Activated CD4-positive, alpha-beta T cell treated with anti-CD3 and anti-CD28 coated beads, Interleukin-2, amount 50 U/mL, for 4 hours (primary cell): ENCODE results near the gene CASR.

Source experiments
- DNase-seq, 2 experiments: peaks; one replicate each; pipeline ENCODE4 v3.0.0-alpha.2; 2020

The CASR gene

GRCh38 chr3:122258757-122259371 lies 75.4 kb downstream of the CASR start:
- peak; percentile 24 to 42 for DNase-seq

DNA sequence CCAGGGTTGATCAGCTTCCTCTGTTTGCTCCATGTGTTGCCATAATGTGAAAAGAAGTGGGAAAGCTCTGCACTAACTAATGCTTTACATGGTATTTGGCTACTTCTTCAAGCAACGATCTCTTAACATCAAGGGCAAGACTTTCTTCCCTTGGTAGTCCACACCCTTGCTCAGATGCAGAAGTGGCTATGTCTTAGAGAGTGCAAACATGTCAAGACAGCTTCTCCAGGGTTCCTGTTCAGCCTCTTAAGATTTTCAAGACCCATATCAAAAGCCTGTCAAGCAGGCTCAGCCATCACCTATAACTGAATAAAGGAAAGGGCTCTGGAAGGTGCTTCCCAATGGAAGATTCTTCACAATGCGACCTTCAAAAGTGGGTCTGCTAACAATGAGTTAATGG lies 76.7 kb downstream of the CASR start:
- no peak for DNase-seq

- no peak for DNase-seq
These were observed 79.6 kb downstream of the CASR start for GRCh38 chr3:122263058-122263457.

DNA sequence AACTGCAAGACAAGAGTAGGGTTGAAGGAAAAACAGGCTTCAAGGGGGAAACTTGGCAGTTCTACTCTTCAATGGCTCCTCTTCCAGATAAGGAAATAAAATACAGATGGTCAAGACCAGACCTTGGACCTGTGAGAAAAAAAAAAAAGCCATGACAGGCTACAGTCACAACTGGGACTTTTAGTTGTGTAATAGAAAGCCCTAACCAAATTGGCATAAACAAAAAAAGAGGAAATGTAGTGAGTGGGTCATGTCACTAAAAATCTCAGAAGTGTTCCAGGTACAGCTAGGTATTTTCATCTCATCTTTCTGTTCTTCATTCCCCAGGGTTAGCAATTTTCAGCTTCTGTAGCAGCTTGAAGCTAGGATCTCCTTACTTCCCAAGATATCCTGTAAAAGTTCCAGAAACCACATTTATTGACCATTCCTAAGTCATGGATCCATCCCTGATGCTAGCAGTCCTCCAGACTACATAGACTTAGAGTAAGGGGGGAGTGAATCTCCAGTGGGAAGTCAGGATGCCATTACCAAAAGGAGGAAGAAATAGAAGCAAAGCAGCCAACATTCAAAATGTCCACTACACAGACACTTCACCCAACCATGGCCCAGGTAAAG lies 80.6 kb downstream of the CASR start:
- DNase-seq = no peak

GRCh38 chr3:122265957-122266356 lies 82.5 kb downstream of the CASR start:
- DNase-seq = no peak

DNA sequence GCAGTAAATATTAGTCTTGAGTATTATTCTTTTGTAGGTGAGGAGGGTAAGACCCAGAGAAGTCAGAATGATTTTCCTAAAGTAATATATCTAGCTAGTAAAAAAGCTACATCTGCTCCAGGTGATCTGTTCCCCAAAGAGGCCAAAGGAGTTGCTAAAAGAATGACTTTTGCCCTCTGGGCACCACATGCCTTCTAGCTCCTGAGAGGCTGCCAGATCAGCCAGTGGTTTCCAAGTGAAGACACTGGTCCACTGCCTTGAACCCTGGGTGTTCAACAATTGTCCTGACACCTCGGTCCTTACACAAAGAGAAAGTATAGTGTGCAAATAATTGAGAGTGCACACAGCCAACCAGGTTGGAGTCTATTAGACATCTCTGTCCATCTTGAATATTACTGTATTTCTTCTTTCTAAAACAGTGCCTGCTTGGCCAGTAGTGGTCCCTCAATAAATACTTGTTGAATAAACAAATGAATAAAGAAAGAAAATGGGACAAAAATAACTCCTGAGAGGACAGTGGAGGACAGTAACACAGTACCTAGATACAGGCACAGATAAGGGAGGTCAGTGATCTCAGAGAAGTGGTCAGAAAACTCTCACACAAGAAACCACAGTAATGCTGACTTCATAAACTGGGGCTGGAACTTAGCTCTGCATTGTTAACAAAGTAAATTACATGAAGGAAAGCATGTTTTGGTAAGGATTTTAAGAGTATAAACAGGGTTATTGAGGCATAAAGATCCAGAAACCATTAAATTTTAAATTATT lies 85.0 kb downstream of the CASR start:
- DNase-seq = no peak

DNA sequence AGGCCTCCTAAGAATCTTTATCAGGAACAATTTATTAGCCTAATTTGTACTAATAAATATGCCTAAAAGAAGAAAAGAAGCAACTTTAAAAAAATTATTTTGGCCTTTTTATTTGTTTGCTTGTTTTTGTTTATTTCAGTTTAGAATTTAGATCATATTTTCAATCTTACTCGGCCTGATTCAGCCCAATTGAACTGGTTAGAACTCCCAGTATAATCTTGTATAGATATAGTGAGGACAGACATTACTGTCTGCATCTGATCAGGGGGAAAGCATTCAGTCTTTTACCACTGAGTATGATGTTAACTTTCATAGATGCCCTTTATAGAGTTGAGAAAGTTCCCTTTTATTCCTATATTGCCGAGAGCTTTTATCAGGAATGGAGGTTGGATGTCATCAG lies 85.6 kb downstream of the CASR start:
- no peak for DNase-seq

DNA sequence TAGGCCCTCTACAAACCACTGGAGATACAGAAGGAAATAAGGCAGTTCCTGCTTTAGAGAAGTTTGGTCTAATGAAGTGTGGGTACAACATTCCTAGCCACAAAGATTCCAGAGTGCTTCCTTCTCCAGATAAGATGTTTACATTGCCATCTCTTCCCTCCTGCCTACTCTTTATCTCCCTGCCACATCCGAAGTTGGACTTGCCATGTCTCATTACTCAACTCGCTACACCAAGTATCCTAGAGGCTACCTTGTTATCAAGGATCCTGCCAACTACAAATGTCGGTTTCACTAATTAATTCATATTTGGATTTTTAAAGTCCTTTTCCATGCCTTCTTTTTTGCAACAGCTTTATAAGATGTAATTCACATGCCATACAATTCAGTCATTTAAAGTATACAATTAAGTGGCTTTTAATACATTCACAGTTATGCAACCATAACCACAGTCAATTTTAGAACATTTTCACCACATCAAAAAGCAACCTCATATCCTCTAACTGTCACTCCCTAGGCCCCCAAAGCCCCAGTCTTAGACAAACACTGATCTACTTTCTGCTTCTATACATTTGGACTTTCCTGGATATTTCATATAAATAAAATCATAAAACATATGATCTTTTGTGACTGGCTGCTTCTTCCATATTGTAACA lies 87.9 kb downstream of the CASR start:
- DNase-seq = no peak

GRCh38 chr3:122272879-122273278 lies 89.4 kb downstream of the CASR start:
- DNase-seq = no peak

DNA sequence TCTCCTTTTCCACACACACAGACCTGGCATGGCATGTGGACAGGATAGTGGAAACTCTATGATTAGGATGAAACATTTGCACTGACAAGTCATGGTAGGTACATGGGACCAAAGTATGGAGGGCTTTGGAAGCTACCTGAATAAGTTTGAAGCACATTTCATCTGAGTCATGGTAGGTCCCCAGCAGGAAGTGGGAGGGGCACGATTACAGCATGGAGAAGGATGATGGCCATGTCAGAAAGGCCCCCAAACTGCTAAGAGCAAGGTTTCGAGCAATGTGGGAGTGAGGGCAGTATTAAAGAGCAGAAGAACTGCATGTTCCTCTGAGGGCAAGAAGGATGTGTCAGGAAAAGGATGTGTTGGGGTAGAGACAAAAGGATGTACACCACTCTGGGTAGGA lies 90.0 kb downstream of the CASR start:
- DNase-seq = no peak

GRCh38 chr3:122281891-122282290 lies 98.4 kb downstream of the CASR start:
- no peak for DNase-seq

GRCh38 chr3:122283796-122284445 lies 100.5 kb downstream of the CASR start:
- DNase-seq = no peak

DNA sequence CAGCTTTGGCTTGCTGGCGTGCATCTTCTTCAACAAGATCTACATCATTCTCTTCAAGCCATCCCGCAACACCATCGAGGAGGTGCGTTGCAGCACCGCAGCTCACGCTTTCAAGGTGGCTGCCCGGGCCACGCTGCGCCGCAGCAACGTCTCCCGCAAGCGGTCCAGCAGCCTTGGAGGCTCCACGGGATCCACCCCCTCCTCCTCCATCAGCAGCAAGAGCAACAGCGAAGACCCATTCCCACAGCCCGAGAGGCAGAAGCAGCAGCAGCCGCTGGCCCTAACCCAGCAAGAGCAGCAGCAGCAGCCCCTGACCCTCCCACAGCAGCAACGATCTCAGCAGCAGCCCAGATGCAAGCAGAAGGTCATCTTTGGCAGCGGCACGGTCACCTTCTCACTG lies 101.0 kb downstream of the CASR start:
- DNase-seq = no peak

DNA sequence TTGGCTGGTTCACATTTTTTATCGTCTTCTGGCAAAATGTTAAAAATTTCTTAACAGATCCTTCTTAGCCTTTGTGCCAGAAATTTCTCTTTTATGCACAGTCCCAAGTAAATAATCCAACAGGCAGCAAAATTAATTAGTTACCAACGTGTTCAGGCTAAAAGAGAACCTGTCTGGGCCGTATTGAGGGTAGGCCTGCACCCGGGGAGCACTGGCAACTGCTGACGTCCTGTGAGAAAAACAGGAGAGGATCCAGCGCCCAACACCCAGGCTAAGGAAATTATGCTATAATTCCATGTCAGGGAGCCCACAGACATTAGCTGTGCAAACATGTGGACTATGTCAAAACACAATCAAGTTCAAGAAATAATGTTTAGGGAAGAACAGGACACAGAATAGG lies 110.9 kb downstream of the CASR start:
- DNase-seq = no peak

DNA sequence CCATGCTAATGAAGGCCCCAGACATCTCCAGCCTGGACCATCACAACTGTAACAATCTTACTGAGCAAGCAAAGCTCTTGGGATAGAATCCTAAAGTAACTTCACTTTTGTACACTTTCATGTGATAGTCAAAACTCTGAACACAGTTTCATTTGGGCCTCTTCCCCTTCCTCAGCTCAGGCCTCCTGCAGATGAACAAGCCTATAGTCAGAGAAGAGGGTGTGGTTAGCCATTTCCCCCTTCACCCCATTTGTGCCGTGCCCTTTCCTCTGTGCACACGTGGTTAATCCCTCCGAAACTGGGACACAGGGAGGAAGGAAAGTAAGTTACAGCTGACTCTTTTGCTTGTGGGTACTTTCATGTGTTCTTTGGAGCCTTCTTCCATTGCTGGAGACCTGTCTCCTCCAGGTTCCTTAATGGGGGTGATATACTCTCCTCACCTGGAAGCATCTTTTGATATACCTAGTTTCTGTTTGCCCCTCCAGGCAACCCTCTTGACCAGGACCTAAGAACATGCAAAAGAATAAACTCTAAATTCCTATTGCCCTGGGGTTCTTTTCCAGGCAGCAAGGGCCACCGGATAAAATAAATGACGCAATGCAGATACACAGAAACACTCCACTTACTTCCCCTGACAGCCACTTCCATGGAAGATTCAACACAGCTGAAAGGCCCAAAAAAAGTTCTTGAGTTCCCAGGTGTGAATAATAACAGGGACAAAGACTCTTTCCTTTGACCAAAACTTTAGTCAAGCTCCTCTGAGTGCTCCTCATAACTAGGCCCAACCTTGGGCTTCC lies 112.0 kb downstream of the CASR start:
- no peak for DNase-seq

GRCh38 chr3:122298239-122298638 lies 114.8 kb downstream of the CASR start:
- no peak for DNase-seq

GRCh38 chr3:122299215-122299614 lies 115.7 kb downstream of the CASR start:
- DNase-seq = no peak

DNA sequence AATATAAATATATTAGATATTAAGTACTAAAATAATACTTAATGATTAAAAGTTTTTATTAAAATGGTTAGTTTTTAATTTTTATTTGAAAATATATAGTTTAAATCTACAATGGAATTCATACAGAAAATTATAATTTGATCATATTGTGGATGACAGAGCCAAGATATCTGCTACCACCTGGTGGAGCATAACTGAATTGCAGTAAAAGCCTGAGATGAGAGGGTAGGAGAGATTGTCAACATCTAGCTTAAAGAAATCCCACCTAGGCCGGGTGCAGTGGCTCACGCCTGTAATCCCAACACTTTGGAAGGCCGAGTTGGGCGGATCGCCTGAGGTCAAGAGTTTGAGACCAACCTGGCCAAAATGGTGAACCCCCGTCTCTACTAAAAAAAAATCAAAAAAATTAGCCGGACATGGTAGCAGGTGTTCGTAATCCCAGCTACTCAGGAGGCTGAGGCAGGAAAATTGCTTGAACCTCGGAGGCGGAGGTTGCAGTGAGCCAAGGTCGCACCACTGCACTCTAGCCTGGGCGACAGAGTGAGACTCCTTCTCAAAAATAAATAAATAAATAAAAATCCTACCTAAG lies 116.5 kb downstream of the CASR start:
- DNase-seq = peak in 1 of 2 experiments; percentile 6

- no peak for DNase-seq
These were observed 117.6 kb downstream of the CASR start for GRCh38 chr3:122301063-122301462.

DNA sequence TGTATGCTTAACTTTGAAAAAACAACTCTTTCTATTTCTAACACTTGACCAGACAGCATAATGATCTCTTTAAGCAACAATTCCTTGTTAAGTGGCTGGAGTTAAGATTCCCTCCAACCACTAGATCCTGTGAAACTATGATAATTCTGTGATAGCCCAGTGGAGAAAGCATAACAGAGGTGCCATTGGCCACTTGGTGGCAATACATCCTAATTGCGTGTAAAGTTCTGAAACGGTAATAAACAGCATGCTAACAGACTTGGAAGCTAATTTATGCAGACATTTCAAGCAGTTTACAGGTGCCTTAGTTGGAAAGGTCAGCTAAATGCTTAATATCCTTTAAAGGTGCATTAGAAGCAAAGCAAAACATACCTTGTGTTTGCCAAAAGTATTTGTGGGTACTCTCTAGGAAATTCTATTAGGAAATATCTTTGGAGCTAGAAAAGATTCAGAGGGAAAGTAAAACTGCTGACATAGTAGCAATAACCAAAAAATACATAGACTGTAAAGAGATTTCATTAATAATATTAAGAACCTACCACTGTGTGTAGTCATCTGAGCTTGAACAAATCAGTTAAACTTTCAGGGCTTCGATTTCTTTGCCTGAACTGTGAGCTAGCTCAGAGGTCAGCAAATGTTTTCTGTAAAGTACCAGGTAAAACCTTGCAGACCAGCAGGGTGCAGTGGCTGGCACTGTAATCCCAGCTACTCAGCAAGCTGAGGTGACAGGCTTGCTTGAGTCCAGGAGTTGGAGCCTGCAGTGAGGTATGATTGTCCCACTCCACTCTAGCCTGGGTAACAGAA lies 122.6 kb downstream of the CASR start:
- no peak for DNase-seq

GRCh38 chr3:122306622-122306953 lies 123.1 kb downstream of the CASR start:
- no peak for DNase-seq
